Heart left ventricle (tissue), 16 donors: ENCODE data around the gene TRAPPC12. TPM values are rescaled to one million over a fixed set of nuclear protein-coding genes. Genes with fewer than 3 reads are reported as not detected.
A peak's percentile ranks its signal among the peaks of the same experiment; 100 is the strongest.

Experiments used
- ATAC-seq, 4 donors: fragments of 200-7000 bp; cut with Tn5 transposase; one replicate each; pipeline ENCODE4 v1.9.1; 2020 to 2022; ENCODE audit warnings: moderate library complexity in 4 of 4, mild to moderate bottlenecking in 3 of 4, moderate number of reproducible peaks in 1 of 4
- DNase-seq, 5 donors: peaks; one replicate each; pipeline ENCODE4 v3.0.0-alpha.2; 2020
- H3K27ac ChIP-seq, 12 donors: fragments of 200-600 bp; sonication (generic) in 4 of 12; one replicate each; pipeline versions ENCODE4 v1.5.0 to v1.8.0; 2016 to 2022; ENCODE audit warnings: mild to moderate bottlenecking in 2 of 12
- H3K27me3 ChIP-seq, 9 donors: fragments of 200-600 bp; sonication (generic) in 2 of 9; one replicate each; pipeline versions ENCODE4 v1.5.1 to v1.8.0; 2016 to 2022; ENCODE audit warnings: mild to moderate bottlenecking in 3 of 9
- H3K36me3 ChIP-seq, 9 donors: fragments of 200-600 bp; sonication (generic) in 2 of 9; one replicate each; pipeline versions ENCODE4 v1.5.0 to v1.8.0; 2018 to 2022; ENCODE audit warnings: mild to moderate bottlenecking in 2 of 9
- H3K4me1 ChIP-seq, 12 donors: fragments of 200-600 bp; sonication (generic) in 4 of 12; one replicate each; pipeline versions ENCODE4 v1.5.0 to v1.8.0; 2016 to 2022; ENCODE audit warnings: mild to moderate bottlenecking in 3 of 12
- H3K4me3 ChIP-seq, 12 donors: fragments of 200-600 bp; sonication (generic) in 4 of 12; one replicate each; pipeline versions ENCODE4 v1.5.0 to v1.8.0; 2017 to 2022; ENCODE audit warnings: mild to moderate bottlenecking in 9 of 12, moderate library complexity in 4 of 12
- H3K9me3 ChIP-seq, 12 donors: fragments of 200-600 bp; sonication (generic) in 4 of 12; one replicate each; pipeline versions ENCODE4 v1.5.0 to v1.8.0; 2016 to 2022; ENCODE audit warnings: mild to moderate bottlenecking in 1 of 12
- POLR2A ChIP-seq, 2 donors: fragments of 450-650 bp; IDR thresholded peaks; one replicate each; pipeline ENCODE4 v1.6.1; 2017; ENCODE audit warnings: antibody characterized with exemption in 2 of 2, mild to moderate bottlenecking in 2 of 2, moderate library complexity in 2 of 2
- WGBS, 4 donors: extraction: QIAGEN DNeasy Blood & Tissue Kit in 2 of 4; methylation state at CpG; one replicate each; pipeline versions ENCODE4 v1.1.5 to v1.1.7; 2013 to 2018; 5-methylcytosine and 5-hydroxymethylcytosine counted together
- intact Hi-C, 10 donors: fragments of 100-400 bp; cut with DNase I; formaldehyde crosslinking; loops; one replicate each; pipeline versions ENCODE4 v1.11.1 to v1.14.2; 2022
- polyA plus RNA-seq, 2 donors: library from polyadenylated mRNA; stranded (reverse); fragments of 200-250 nt; gene quantifications; one replicate each; pipeline ENCODE4 v1.2.3, GENCODE V29; 2013
- total RNA-seq, 9 donors: library from RNA; depleted of rRNA in 2 of 9; stranded (reverse); fragments of >200 nt in 2 of 9; fragmentation: NEBNext Ultra II Directional in 3 of 9; extraction: Animal tissue kit (Norgen Biotek cat#: 25700) in 3 of 9; gene quantifications; one replicate each; pipeline versions ENCODE4 v1.1.0 to v1.2.4, GENCODE V29; 2016 to 2023
- TF ChIP-seq, protein P1 (sequence below), 12 donors: fragments of 200-600 bp; sonication (generic) in 4 of 12; IDR thresholded peaks; one replicate each; pipeline versions ENCODE4 v1.5.0 to v1.8.0; 2018 to 2022; ENCODE audit warnings: antibody characterized with exemption in 12 of 12, mild to moderate bottlenecking in 5 of 12
- donor health status: ischemic (EF 13 %, LVEDD 7.1; RV severe dilation, severe dysfunction).
- donor health status: healthy with polysubstance abuse.
- donor health status: DM: no; HTN: yes; CAD: no.
- donor health status: DM: no; HTN: no; CAD: no.
- donor health status: ischemic (EF 25% LVEDD 6.9; RV normal size, moderate dysfunction).
- donor health status: ischemic (EF 25% LVEDD 5.7; RV mildly dilated, moderate dysfunction).
- donor health status: healthy.
- donor health status: DM: yes; HTN: yes; CAD: no.
- donor health status: ischemic (EF 35%, LVEDD 5.7; RV mildly dilated, moderate dysfunction).
- donor health status: nonischemic (EF 11% LVEDD 7.7; RV severe dilation, severe dysfunction).
- donor health status: DM: yes; HTN: yes; CAD: no.
- donor health status: PGD.
- donor health status: ischemic (EF 29% LVEDD 5.4; RV normal size, mild dysfunction).
- donor health status: nonischemic (EF 23%, LVEDD 6.1; RV moderate dilation, normal function).

The TRAPPC12 gene
- total and polyA plus RNA-seq, 11 donors, result 70.3 to 142 (median 88.2) TPM

DNA sequence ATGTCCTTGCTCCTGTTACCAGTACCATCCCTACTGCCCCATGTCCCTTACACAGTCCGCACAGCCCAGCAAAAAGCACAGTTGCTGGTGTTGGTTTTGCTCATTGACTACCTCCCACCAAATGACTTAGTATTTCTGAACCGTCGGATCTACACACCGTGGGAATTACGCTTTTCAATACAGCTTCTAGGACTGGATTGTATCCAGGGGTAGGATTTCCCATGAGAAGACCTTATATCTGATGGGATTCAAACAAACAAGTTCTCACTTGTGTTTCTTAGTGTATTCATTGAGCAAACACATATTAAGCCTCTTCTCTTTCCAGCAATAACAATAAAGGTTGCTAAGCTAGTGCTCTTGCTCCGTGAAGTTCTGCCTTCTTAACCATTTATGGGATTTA lies 25.8 kb downstream of the TRAPPC12 start:
- H3K4me1 ChIP-seq, result peaks cover 2 to 39% (median 17%) of the 10 kb centered on the region in 12 donors
- intact Hi-C loops, result no loop called here
- peak in 3 of 4 donors; percentile 28 to 55 (median 41) for ATAC-seq

DNA sequence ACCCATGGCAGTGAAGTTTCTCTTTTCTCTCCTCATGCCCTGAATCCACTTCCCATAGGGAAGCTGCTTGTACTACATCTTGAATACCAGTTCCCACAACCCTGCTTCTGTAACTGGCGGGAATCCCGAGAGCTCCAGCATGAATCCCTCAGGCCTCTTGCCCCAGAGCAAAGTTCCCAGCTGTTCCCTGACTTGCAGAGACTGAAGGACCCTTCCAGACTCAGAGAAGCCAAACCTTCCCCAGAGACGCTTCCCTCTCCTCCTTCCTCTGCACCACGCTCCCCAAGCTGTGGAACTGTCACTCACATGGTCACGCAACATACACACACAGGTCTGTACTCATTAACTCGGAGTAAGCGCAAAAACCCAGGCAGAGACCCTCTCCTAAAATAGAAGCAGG lies 26.4 kb downstream of the TRAPPC12 start:
- ATAC-seq (peak in 3 of 4 donors; percentile 57 to 69 (median 58)), DNase-seq (peak in 4 of 5 donors; percentile 44 to 69 (median 50))
- H3K27ac ChIP-seq, result peak overlapping the region in 10 of 12 donors; percentile 1 to 61 (median 30)
- WGBS, 4 donors, result 71 to 76% (median 76%) methylated on average over 7 of the region's 7 CpGs
- no peaks in the 10 kb centered on the region for H3K9me3 ChIP-seq
- H3K27me3 ChIP-seq, result no peaks in the 10 kb centered on the region
- TF ChIP-seq, protein P1, sequence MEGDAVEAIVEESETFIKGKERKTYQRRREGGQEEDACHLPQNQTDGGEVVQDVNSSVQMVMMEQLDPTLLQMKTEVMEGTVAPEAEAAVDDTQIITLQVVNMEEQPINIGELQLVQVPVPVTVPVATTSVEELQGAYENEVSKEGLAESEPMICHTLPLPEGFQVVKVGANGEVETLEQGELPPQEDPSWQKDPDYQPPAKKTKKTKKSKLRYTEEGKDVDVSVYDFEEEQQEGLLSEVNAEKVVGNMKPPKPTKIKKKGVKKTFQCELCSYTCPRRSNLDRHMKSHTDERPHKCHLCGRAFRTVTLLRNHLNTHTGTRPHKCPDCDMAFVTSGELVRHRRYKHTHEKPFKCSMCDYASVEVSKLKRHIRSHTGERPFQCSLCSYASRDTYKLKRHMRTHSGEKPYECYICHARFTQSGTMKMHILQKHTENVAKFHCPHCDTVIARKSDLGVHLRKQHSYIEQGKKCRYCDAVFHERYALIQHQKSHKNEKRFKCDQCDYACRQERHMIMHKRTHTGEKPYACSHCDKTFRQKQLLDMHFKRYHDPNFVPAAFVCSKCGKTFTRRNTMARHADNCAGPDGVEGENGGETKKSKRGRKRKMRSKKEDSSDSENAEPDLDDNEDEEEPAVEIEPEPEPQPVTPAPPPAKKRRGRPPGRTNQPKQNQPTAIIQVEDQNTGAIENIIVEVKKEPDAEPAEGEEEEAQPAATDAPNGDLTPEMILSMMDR (IDR thresholded peaks at IDR 0.05), result no peak
- no peak for TF ChIP-seq POLR2A (IDR thresholded peaks at IDR 0.05)
- H3K4me3 ChIP-seq, result no peak overlapping the region
- peaks cover 0 to 51% (median 21%) of the 10 kb centered on the region in 9 donors for H3K36me3 ChIP-seq
- intact Hi-C loops, result no loop called here
- H3K4me1 ChIP-seq, result peaks cover 0 to 33% (median 13%) of the 10 kb centered on the region in 12 donors

More for the DNA sequence above, 25.8 kb downstream of the TRAPPC12 start:
- DNase-seq, result no peak
- no peaks in the 10 kb centered on the region for H3K9me3 ChIP-seq
- peaks cover 0 to 52% (median 21%) of the 10 kb centered on the region in 9 donors for H3K36me3 ChIP-seq
- 54 to 75% (median 68%) methylated on average over 6 of the region's 6 CpGs for WGBS, 4 donors
- H3K4me3 ChIP-seq, result no peak overlapping the region
- TF ChIP-seq POLR2A (IDR thresholded peaks at IDR 0.05), result no peak
- TF ChIP-seq, protein P1 (IDR thresholded peaks at IDR 0.05), result no peak
- no peaks in the 10 kb centered on the region for H3K27me3 ChIP-seq
- peak overlapping the region in 9 of 12 donors; percentile 4 to 61 (median 44) for H3K27ac ChIP-seq

DNA sequence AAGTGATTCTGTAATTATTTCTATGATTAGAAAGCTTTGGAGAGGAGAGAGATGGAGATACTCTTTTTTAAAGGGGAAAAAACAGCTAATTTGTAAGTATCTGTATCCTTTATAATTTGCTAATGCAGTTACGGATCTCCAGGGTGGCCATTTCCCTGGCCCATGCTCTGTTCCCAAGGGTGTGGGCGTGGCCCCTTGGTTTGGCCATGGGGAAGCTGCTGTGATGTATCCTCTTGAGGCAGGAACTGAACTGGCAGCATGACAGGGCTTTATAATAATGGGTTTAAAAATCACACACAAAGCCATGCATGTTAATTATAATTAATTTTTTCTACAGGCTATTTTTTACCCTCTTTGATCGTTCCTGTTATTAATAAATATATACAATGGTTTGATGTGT lies 27.0 kb downstream of the TRAPPC12 start:
- DNase-seq, result peak; percentile 43 to 75 (median 70)
- intact Hi-C loops, result no loop called here
- Histone ChIP-seq H3K36me3 (peaks cover 0 to 47% (median 15%) of the 10 kb centered on the region in 9 donors), H3K4me3 (no peak overlapping the region), H3K27ac (peak overlapping the region in 9 of 12 donors; percentile 1 to 61 (median 43)), H3K27me3 (no peaks in the 10 kb centered on the region), H3K4me1 (peaks cover 0 to 28% (median 11%) of the 10 kb centered on the region in 12 donors), H3K9me3 (no peaks in the 10 kb centered on the region)
- WGBS, 4 donors, result 53 to 66% (median 57%) methylated on average over 3 of the region's 3 CpGs
- peak in 2 of 4 donors; percentile 65 to 82 for ATAC-seq
- TF ChIP-seq, protein P1 (IDR thresholded peaks at IDR 0.05), result no peak
- no peak for TF ChIP-seq POLR2A (IDR thresholded peaks at IDR 0.05)

DNA sequence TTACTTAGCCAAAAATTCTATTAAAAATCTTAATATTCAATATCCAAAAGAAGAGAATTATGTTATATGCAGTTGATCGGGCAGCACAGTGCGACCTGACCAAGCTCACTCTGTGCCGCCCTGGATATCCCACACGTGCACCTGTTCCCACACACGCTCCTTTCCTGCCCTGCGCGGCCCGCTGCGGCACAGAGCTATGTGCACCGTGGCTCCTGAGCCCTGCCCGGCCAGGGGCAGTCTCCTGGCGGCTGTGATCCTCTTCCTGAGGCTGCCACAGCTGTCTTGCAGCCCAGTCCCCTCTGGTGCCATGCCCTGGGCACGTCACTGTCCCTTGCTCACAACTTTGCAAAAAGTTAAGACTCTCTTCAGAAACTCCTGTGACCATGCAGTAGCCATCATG lies 29.3 kb downstream of the TRAPPC12 start:
- WGBS, 4 donors, result 95 to 98% (median 97%) methylated on average over 13 of the region's 13 CpGs
- peaks cover 0 to 26% (median 0%) of the 10 kb centered on the region in 9 donors for H3K36me3 ChIP-seq
- no peak overlapping the region for H3K4me3 ChIP-seq
- H3K9me3 ChIP-seq, result no peaks in the 10 kb centered on the region
- H3K4me1 ChIP-seq, result peaks cover 0 to 28% (median 11%) of the 10 kb centered on the region in 12 donors
- no peak overlapping the region for H3K27ac ChIP-seq
- intact Hi-C loops, result no loop called here
- H3K27me3 ChIP-seq, result no peaks in the 10 kb centered on the region
- ATAC-seq, result peak in 1 of 4 donors; percentile 21
- DNase-seq, result no peak
- TF ChIP-seq, protein P1 (IDR thresholded peaks at IDR 0.05), result no peak
- no peak for TF ChIP-seq POLR2A (IDR thresholded peaks at IDR 0.05)
